C4-2B (cell line): Measurements from ENCODE around the gene ZDHHC7.

ENCODE experiments used
- ZFX ChIP-seq: fragments of 450-650 bp; IDR thresholded peaks from 2 replicates; pipeline ENCODE4 v1.6.1; 2017
- TF ChIP-seq, protein P1 (sequence below): fragments of 450-650 bp; conservative IDR thresholded peaks from 2 replicates; pipeline ENCODE4 v1.5.1; 2017; ENCODE audit warnings: mild to moderate bottlenecking

DNA sequence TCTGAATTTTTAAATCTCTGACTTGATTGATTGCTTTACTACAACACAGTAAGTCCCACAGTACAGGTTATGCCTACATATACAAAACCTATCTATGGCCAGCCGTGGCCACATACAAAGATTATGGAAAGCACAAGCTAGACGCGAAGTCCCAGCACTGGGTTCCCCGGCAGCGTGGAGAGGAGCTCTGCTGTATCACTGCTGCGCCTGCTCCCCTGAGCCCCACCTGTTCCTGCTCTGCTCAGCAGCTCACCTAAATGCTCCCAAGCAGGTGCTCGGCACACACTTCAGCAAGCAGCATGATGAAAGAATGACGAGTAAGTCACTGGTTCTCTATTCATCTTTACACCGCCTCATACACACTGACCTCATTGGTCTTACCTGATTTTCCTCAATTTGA is 20.6 kb downstream of the ZDHHC7 start:
- TF ChIP-seq, protein P1, sequence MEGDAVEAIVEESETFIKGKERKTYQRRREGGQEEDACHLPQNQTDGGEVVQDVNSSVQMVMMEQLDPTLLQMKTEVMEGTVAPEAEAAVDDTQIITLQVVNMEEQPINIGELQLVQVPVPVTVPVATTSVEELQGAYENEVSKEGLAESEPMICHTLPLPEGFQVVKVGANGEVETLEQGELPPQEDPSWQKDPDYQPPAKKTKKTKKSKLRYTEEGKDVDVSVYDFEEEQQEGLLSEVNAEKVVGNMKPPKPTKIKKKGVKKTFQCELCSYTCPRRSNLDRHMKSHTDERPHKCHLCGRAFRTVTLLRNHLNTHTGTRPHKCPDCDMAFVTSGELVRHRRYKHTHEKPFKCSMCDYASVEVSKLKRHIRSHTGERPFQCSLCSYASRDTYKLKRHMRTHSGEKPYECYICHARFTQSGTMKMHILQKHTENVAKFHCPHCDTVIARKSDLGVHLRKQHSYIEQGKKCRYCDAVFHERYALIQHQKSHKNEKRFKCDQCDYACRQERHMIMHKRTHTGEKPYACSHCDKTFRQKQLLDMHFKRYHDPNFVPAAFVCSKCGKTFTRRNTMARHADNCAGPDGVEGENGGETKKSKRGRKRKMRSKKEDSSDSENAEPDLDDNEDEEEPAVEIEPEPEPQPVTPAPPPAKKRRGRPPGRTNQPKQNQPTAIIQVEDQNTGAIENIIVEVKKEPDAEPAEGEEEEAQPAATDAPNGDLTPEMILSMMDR, result no peak
- no peak for TF ChIP-seq ZFX
